HCT116 (cell line): ENCODE results near the gene PDPK1.

ENCODE experiments used
- EZH2phosphoT487 ChIP-seq: fragments of 200-600 bp; IDR thresholded peaks from 2 replicates; pipeline ENCODE4 v1.6.1; 2018; ENCODE audit warnings: antibody characterized with exemption, borderline replicate concordance
- POLR2A ChIP-seq: IDR thresholded peaks from 2 replicates; pipeline ENCODE4 v1.7.0; 2011; ENCODE audit warnings: borderline replicate concordance; ENCODE audit not compliant: insufficient read depth, insufficient read length; ENCODE audit errors: extremely low read depth
- TF ChIP-seq, protein P1 (sequence below), 3 experiments: fragments of 200-600 bp in 1 of 3; sonication (generic) in 1 of 3; IDR thresholded peaks in 2 of 3; conservative IDR thresholded peaks in 1 of 3; 2 replicates each; pipeline ENCODE4 v1.5.1; 2012 to 2017; ENCODE audit warnings: low read depth in 2 of 3, low read length in 2 of 3, antibody characterized with exemption in 1 of 3, borderline replicate concordance in 1 of 3, control low read depth in 1 of 3, mild to moderate bottlenecking in 1 of 3, mixed read lengths in 1 of 3, mixed run types in 1 of 3, moderate library complexity in 1 of 3; ENCODE audit not compliant: insufficient read depth in 1 of 3
- TF ChIP-seq, protein P2 (sequence below): IDR thresholded peaks from 2 replicates; pipeline ENCODE4 v1.6.1; 2012; ENCODE audit warnings: low read depth

DNA sequence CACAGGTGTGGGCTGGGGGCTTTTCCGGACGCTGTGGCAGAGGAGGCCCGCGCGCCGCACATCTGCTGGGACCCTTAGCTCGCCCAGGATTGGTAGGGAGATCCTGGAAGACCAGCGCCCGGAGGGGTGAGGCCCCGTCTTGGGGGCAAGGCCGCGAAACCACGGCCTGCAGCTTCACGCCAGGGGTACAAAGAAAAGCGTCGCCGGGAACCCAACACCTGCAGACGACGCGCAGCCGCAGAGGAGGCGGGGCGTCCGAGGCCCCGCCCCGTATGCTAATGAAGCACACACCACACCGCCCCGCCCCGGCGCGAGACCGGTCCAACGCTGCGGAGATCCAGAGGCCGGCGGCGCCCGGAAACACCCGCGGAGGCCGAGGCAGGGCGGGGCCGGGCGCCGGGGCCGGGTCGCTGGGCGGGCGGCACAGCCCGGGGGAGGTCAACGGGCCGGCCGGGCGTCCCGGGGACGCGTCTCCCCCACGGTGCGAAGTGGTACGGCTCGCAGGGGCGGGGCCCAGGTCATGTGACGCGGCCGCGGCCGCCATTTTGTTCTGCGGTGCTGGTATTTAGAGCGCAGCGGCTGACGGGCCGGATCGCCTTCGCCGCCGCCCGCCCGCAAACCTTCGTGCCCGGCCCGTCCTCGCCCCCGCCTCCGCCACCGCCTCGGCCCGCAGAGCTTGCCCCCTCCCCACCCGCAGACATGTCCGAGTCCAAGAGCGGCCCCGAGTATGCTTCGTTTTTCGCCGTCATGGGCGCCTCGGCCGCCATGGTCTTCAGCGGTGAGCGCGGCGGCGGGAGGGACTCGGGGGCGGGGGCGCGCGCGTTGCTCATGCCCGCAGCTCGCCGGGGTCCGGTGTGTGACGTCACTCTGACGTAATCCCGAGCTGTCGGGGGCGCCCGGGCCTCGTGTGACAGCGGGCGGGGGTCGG is 24.2 kb upstream of the PDPK1 start, which contains the start of gene ATP6V0C:
- TF ChIP-seq POLR2A (peak; percentile 53), EZH2phosphoT487 (no peak)
- TF ChIP-seq, protein P1, sequence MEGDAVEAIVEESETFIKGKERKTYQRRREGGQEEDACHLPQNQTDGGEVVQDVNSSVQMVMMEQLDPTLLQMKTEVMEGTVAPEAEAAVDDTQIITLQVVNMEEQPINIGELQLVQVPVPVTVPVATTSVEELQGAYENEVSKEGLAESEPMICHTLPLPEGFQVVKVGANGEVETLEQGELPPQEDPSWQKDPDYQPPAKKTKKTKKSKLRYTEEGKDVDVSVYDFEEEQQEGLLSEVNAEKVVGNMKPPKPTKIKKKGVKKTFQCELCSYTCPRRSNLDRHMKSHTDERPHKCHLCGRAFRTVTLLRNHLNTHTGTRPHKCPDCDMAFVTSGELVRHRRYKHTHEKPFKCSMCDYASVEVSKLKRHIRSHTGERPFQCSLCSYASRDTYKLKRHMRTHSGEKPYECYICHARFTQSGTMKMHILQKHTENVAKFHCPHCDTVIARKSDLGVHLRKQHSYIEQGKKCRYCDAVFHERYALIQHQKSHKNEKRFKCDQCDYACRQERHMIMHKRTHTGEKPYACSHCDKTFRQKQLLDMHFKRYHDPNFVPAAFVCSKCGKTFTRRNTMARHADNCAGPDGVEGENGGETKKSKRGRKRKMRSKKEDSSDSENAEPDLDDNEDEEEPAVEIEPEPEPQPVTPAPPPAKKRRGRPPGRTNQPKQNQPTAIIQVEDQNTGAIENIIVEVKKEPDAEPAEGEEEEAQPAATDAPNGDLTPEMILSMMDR (IDR thresholded peaks at IDR 0.05 in 2 of 3, conservative IDR thresholded peaks at IDR 0.05 in 1 of 3; ENCODE audit: borderline replicate concordance in 1 of 3, insufficient read depth in 1 of 3, low read depth in 2 of 3, low read length in 2 of 3) = no peak
- TF ChIP-seq, protein P2, sequence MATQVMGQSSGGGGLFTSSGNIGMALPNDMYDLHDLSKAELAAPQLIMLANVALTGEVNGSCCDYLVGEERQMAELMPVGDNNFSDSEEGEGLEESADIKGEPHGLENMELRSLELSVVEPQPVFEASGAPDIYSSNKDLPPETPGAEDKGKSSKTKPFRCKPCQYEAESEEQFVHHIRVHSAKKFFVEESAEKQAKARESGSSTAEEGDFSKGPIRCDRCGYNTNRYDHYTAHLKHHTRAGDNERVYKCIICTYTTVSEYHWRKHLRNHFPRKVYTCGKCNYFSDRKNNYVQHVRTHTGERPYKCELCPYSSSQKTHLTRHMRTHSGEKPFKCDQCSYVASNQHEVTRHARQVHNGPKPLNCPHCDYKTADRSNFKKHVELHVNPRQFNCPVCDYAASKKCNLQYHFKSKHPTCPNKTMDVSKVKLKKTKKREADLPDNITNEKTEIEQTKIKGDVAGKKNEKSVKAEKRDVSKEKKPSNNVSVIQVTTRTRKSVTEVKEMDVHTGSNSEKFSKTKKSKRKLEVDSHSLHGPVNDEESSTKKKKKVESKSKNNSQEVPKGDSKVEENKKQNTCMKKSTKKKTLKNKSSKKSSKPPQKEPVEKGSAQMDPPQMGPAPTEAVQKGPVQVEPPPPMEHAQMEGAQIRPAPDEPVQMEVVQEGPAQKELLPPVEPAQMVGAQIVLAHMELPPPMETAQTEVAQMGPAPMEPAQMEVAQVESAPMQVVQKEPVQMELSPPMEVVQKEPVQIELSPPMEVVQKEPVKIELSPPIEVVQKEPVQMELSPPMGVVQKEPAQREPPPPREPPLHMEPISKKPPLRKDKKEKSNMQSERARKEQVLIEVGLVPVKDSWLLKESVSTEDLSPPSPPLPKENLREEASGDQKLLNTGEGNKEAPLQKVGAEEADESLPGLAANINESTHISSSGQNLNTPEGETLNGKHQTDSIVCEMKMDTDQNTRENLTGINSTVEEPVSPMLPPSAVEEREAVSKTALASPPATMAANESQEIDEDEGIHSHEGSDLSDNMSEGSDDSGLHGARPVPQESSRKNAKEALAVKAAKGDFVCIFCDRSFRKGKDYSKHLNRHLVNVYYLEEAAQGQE = no peak
